H1 (cell line): ENCODE data around the gene SYN1. TPM values are rescaled to one million over a fixed set of nuclear protein-coding genes. Genes with fewer than 3 reads are reported as not detected.

Experiments
- CTCF ChIA-PET: fragments of 300-600 bp; sonication (Branson Sonifier 250); formaldehyde crosslinking; loops from one replicate; lab custom pipeline; 2021; ENCODE audit not compliant: partially characterized antibody; lab: Charles Lee
- POLR2A ChIA-PET: fragments of 300-600 bp; sonication (Branson Sonifier 250); formaldehyde crosslinking; loops from one replicate; lab custom pipeline; 2021; ENCODE audit warnings: inconsistent platforms; ENCODE audit not compliant: partially characterized antibody; lab: Charles Lee
- DNase-seq, 2 experiments: peaks; one replicate each; pipeline versions ENCODE4 v3.0.0 to v3.0.0-alpha.2; 2010 to 2022; ENCODE audit warnings: low spot score in 2 of 2, low read depth in 1 of 2, mixed read lengths in 1 of 2
- FAIRE-seq: peaks from 2 replicates; lab custom pipeline; 2011; peaks lifted over from hg19 to GRCh38; lab: Jason Lieb, UNC
- H2AFZ ChIP-seq: 2 replicates; pipeline ENCODE4 v1.8.1; 2012; ENCODE audit warnings: low read length, inconsistent platforms
- H2AK5ac ChIP-seq: 2 replicates; pipeline ENCODE4 v1.6.1; 2013; ENCODE audit warnings: low read depth, low read length
- H2BK120ac ChIP-seq: replicated peaks from 2 replicates; pipeline ENCODE3; 2013; ENCODE audit warnings: low read depth, low read length, inconsistent platforms
- H2BK12ac ChIP-seq: 2 replicates; pipeline ENCODE4 v1.6.1; 2013; ENCODE audit warnings: low read depth, low read length
- H2BK15ac ChIP-seq: 2 replicates; pipeline ENCODE4 v1.6.1; 2013; ENCODE audit warnings: low read length
- H2BK20ac ChIP-seq: 2 replicates; pipeline ENCODE4 v1.6.1; 2013; ENCODE audit warnings: low read length
- H2BK5ac ChIP-seq: 2 replicates; pipeline ENCODE4 v1.6.1; 2013; ENCODE audit warnings: low read depth, low read length
- H3K14ac ChIP-seq: 2 replicates; pipeline ENCODE4 v1.6.1; 2013; ENCODE audit warnings: inconsistent platforms; ENCODE audit not compliant: insufficient read length
- H3K18ac ChIP-seq: 2 replicates; pipeline ENCODE4 v1.6.1; 2013; ENCODE audit warnings: low read length; ENCODE audit errors: extremely low read depth
- H3K23ac ChIP-seq: 2 replicates; pipeline ENCODE4 v1.6.1; 2013; ENCODE audit warnings: inconsistent platforms; ENCODE audit not compliant: insufficient read length
- H3K23me2 ChIP-seq: 2 replicates; pipeline ENCODE4 v1.6.1; 2013; ENCODE audit warnings: low read depth, low read length
- H3K27ac ChIP-seq: 2 replicates; pipeline ENCODE4 v1.6.1; 2011; ENCODE audit warnings: low read depth, low read length, inconsistent platforms
- H3K27me3 ChIP-seq, 4 experiments: replicated peaks in 1 of 4; 1 replicate in 1 of 4; 2 replicates in 3 of 4; pipeline versions ENCODE4 v1.6.1 to v1.8.1; 2011 to 2013; ENCODE audit warnings: low read length in 3 of 4, mild to moderate bottlenecking in 3 of 4, inconsistent platforms in 2 of 4, mixed read lengths in 2 of 4, moderate library complexity in 1 of 4; ENCODE audit not compliant: control insufficient read depth in 3 of 4, insufficient read depth in 3 of 4; ENCODE audit errors: extremely low read depth in 1 of 4
- H3K36me3 ChIP-seq, 4 experiments: 2 replicates each; pipeline versions ENCODE4 v1.6.1 to v1.8.1; 2011 to 2013; ENCODE audit warnings: mild to moderate bottlenecking in 4 of 4, low read length in 3 of 4, moderate library complexity in 2 of 4, control low read depth in 1 of 4, inconsistent platforms in 1 of 4; ENCODE audit not compliant: insufficient read depth in 4 of 4, control insufficient read depth in 2 of 4
- H3K4ac ChIP-seq: replicated peaks from 2 replicates; pipeline ENCODE3; 2013; ENCODE audit warnings: low read length, low read depth, mixed read lengths, inconsistent platforms; ENCODE audit not compliant: insufficient read length
- H3K4me1 ChIP-seq, 4 experiments: replicated peaks in 1 of 4; 1 replicate in 1 of 4; 2 replicates in 3 of 4; pipeline versions ENCODE4 v1.6.1 to v1.8.1; 2011 to 2013; ENCODE audit warnings: low read length in 3 of 4, inconsistent platforms in 2 of 4, mixed read lengths in 1 of 4; ENCODE audit not compliant: insufficient read depth in 4 of 4, control insufficient read depth in 3 of 4
- H3K4me2 ChIP-seq, 2 experiments: 2 replicates each; pipeline versions ENCODE4 v1.6.1 to v1.8.1; 2011 to 2013; ENCODE audit warnings: low read depth in 2 of 2, low read length in 2 of 2, control low read depth in 1 of 2, inconsistent platforms in 1 of 2, mild to moderate bottlenecking in 1 of 2; ENCODE audit not compliant: insufficient read depth in 1 of 2
- H3K4me3 ChIP-seq, 4 experiments: fragments of 200-600, 300-600 bp in 1 of 4; sonication (generic), shearing (Covaris generic), sonication (Bioruptor Twin) in 1 of 4; 2 replicates each; pipeline versions ENCODE4 v1.5.1 to v1.8.1; 2011 to 2016; ENCODE audit warnings: low read length in 4 of 4, low read depth in 3 of 4, control low read depth in 2 of 4, inconsistent platforms in 2 of 4, mild to moderate bottlenecking in 2 of 4, mixed read lengths in 1 of 4, moderate library complexity in 1 of 4; ENCODE audit not compliant: insufficient read depth in 2 of 4; ENCODE audit errors: extremely low read depth in 1 of 4
- H3K56ac ChIP-seq: replicated peaks from 2 replicates; pipeline ENCODE3; 2013; ENCODE audit warnings: low read depth, mild to moderate bottlenecking, mixed read lengths, low read length, inconsistent platforms; ENCODE audit not compliant: insufficient read length
- H3K79me1 ChIP-seq: 2 replicates; pipeline ENCODE4 v1.6.1; 2013; ENCODE audit warnings: low read depth, low read length, control low read depth
- H3K79me2 ChIP-seq, 2 experiments: 2 replicates each; pipeline versions ENCODE4 v1.6.1 to v1.8.1; 2012 to 2013; ENCODE audit warnings: low read length in 2 of 2, mild to moderate bottlenecking in 2 of 2, inconsistent platforms in 1 of 2; ENCODE audit not compliant: insufficient read depth in 2 of 2, control insufficient read depth in 1 of 2
- H3K9ac ChIP-seq, 4 experiments: replicated peaks in 1 of 4; 1 replicate in 1 of 4; 2 replicates in 3 of 4; pipeline versions ENCODE4 v1.6.1 to v1.8.1; 2011 to 2013; ENCODE audit warnings: low read depth in 3 of 4, low read length in 3 of 4, control low read depth in 2 of 4, mild to moderate bottlenecking in 2 of 4, moderate library complexity in 2 of 4, inconsistent platforms in 1 of 4; ENCODE audit errors: extremely low read depth in 1 of 4
- H3K9me3 ChIP-seq, 2 experiments: 2 replicates each; pipeline versions ENCODE4 v1.6.1 to v1.8.1; 2012 to 2013; ENCODE audit warnings: mild to moderate bottlenecking in 2 of 2, moderate library complexity in 2 of 2, control low read depth in 1 of 2, inconsistent platforms in 1 of 2, low read depth in 1 of 2, low read length in 1 of 2, mixed read lengths in 1 of 2; ENCODE audit not compliant: insufficient read depth in 2 of 2
- H4K20me1 ChIP-seq, 2 experiments: replicated peaks in 1 of 2; 2 replicates each; pipeline versions ENCODE3 to v1.8.1; 2011 to 2013; ENCODE audit warnings: inconsistent platforms in 2 of 2, low read length in 2 of 2, mild to moderate bottlenecking in 1 of 2; ENCODE audit not compliant: insufficient read depth in 2 of 2, control insufficient read depth in 1 of 2
- H4K5ac ChIP-seq: 2 replicates; pipeline ENCODE4 v1.6.1; 2013; ENCODE audit warnings: low read length, low read depth, mixed read lengths, inconsistent platforms; ENCODE audit not compliant: insufficient read length
- H4K8ac ChIP-seq: 2 replicates; pipeline ENCODE4 v1.8.0; 2013; ENCODE audit warnings: mild to moderate bottlenecking, moderate library complexity, low read length, inconsistent platforms; ENCODE audit not compliant: insufficient read depth; ENCODE audit errors: extremely low read depth
- H4K91ac ChIP-seq: replicated peaks from 2 replicates; pipeline ENCODE3; 2013; ENCODE audit warnings: low read length, mixed read lengths, inconsistent platforms; ENCODE audit not compliant: insufficient read length
- HDAC6 ChIP-seq: IDR thresholded peaks from one replicate; pipeline ENCODE4 v1.7.1; 2012; ENCODE audit warnings: low read depth, mild to moderate bottlenecking, inconsistent platforms, low read length, moderate library complexity
- JUND ChIP-seq: IDR thresholded peaks from 2 replicates; pipeline ENCODE4 v1.6.1; 2011; ENCODE audit warnings: mild to moderate bottlenecking, improper control_type of control experiment, low read length
- KDM1A ChIP-seq: fragments of 200-600, 300-600 bp; sonication (generic); IDR thresholded peaks from 2 replicates; pipeline ENCODE4 v1.7.1; 2016; ENCODE audit warnings: mild to moderate bottlenecking, low read length, borderline replicate concordance
- KDM5A ChIP-seq: fragments of 200-600 bp; IDR thresholded peaks from 2 replicates; pipeline ENCODE4 v1.7.1; 2012; ENCODE audit warnings: mild to moderate bottlenecking, low read length, inconsistent platforms, mixed read lengths
- MAFK ChIP-seq: IDR thresholded peaks from 2 replicates; pipeline ENCODE4 v1.6.1; 2012; ENCODE audit warnings: low read depth, mild to moderate bottlenecking, improper control_type of control experiment, low read length
- NANOG ChIP-seq: IDR thresholded peaks from 2 replicates; pipeline ENCODE4 v1.6.1; 2011; ENCODE audit warnings: low read length, low read depth, mild to moderate bottlenecking, inconsistent platforms; ENCODE audit not compliant: insufficient read depth, poor library complexity, severe bottlenecking
- POLR2AphosphoS5 ChIP-seq: IDR thresholded peaks from 2 replicates; pipeline ENCODE4 v1.6.1; 2011; ENCODE audit warnings: low read depth, low read length
- SP4 ChIP-seq: IDR thresholded peaks from 2 replicates; pipeline ENCODE4 v1.6.1; 2012; ENCODE audit warnings: low read length, inconsistent platforms
- TEAD4 ChIP-seq: IDR thresholded peaks from 2 replicates; pipeline ENCODE4 v1.6.1; 2012; ENCODE audit warnings: low read depth, low read length, inconsistent platforms, mixed read lengths
- WGBS, 2 experiments: shearing (Covaris generic) in 1 of 2; methylation state at CpG; one replicate each; pipeline versions ENCODE4 v1.1.6 to v1.1.7; 2013 to 2015; ENCODE audit warnings: low lambda C conversion rate in 2 of 2, mixed read lengths in 2 of 2, inconsistent platforms in 1 of 2, low coverage in 1 of 2, missing lambda C conversion rate in 1 of 2; ENCODE audit not compliant: insufficient replicate concordance in 2 of 2, insufficient coverage in 1 of 2, insufficient read length in 1 of 2; ENCODE audit errors: extremely low coverage in 1 of 2, missing lambda C conversion rate in 1 of 2; 5-methylcytosine and 5-hydroxymethylcytosine counted together
- polyA plus RNA-seq, 7 experiments: library from polyadenylated mRNA; depleted of rRNA in 3 of 7; stranded (reverse) in 5 of 7; unstranded in 2 of 7; fragments of >200 nt in 5 of 7; fragments of 200-250 nt in 2 of 7; gene quantifications; 1 replicate in 5 of 7; 2 replicates in 1 of 7; 4 replicates in 1 of 7; pipeline versions ENCODE4 v1.2.1 to v1.2.3, GENCODE V29; 2011 to 2013; ENCODE audit warnings: missing spikeins in 2 of 7, mixed read lengths in 2 of 7
- total RNA-seq: library from RNA; stranded (reverse); fragmentation: NEBNext Ultra II Directional; extraction: Animal tissue kit (Norgen Biotek cat#: 25700); gene quantifications from 2 replicates; pipeline ENCODE4 v1.2.1, GENCODE V29; 2021
- TF ChIP-seq, protein P1 (sequence below): IDR thresholded peaks from 2 replicates; pipeline ENCODE4 v1.6.1; 2012; ENCODE audit warnings: inconsistent platforms
- TF ChIP-seq, protein P2 (sequence below): IDR thresholded peaks from 2 replicates; pipeline ENCODE4 v1.6.1; 2011; ENCODE audit warnings: low read depth, mild to moderate bottlenecking, low read length; ENCODE audit not compliant: insufficient read depth
- TF ChIP-seq, protein P3 (sequence below): IDR thresholded peaks from 2 replicates; pipeline ENCODE4 v1.6.1; 2012; ENCODE audit warnings: inconsistent platforms

SYN1 gene
- total and polyA plus RNA-seq, 2 of the 8 experiments (the other 6 are each of a cell fraction or from before 2014, with no cell fraction given) = 2.1 to 14.1 TPM

DNA sequence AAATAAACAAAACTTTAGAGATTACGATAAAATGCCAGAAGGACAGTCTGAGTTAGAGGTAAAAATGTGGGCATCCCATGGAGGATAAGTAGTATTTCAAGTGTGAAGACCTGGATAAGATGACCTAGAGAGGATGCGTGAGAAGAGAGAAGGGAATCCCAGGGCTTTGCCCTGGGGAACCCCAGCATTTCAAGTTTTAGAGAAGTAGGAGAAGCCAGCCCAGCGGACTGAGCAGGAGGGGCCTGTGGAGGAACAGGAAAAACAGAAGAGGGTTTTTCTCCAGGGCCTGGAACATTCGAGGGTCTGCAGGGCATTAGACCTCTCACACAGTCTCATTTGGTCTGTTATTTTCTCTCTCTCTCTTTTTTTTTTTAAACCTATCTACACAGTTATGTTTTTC, 13.0 kb upstream of the SYN1 start:
- no peak overlapping the region for H2BK5ac ChIP-seq
- no peak overlapping the region for H3K4me2 ChIP-seq
- no peak overlapping the region for H3K4me3 ChIP-seq
- no peak overlapping the region for H3K23ac ChIP-seq
- DNase-seq (no peak), FAIRE-seq (no peak)
- no peak overlapping the region for H4K8ac ChIP-seq
- WGBS, 2 experiments = 76% methylated on average over 4 of the region's 4 CpGs; no CpG with 5 or more reads in 1 of the 2 experiments
- no peak overlapping the region for H3K14ac ChIP-seq
- H3K27me3 ChIP-seq = no peaks in the 10 kb centered on the region
- H3K23me2 ChIP-seq = no peaks in the 10 kb centered on the region; the same call in 1 of the 2 replicates
- no peak overlapping the region for H2BK15ac ChIP-seq
- H3K36me3 ChIP-seq = peaks cover 0 to 10% (median 3%) of the 10 kb centered on the region in 4 experiments; a peak in 4 of 8 replicates
- H4K5ac ChIP-seq = no peak overlapping the region
- no peak overlapping the region for H3K4ac ChIP-seq
- H3K18ac ChIP-seq = no peak overlapping the region
- H2BK20ac ChIP-seq = no peak overlapping the region
- H3K9me3 ChIP-seq = no peaks in the 10 kb centered on the region
- peaks cover 0 to 3% (median 0%) of the 10 kb centered on the region in 4 experiments; a peak in 3 of 7 replicates for H3K4me1 ChIP-seq
- CTCF ChIA-PET = no interaction called here
- no peak overlapping the region for H3K9ac ChIP-seq
- no peak overlapping the region for H2AFZ ChIP-seq
- no peak overlapping the region for H2AK5ac ChIP-seq
- no peak overlapping the region for H3K56ac ChIP-seq
- POLR2A ChIA-PET = no interaction called here
- H3K27ac ChIP-seq = no peak overlapping the region
- no peak overlapping the region for H2BK12ac ChIP-seq
- no peaks in the 10 kb centered on the region for H3K79me2 ChIP-seq
- H2BK120ac ChIP-seq = no peak overlapping the region
- H4K20me1 ChIP-seq = no peaks in the 10 kb centered on the region
- H3K79me1 ChIP-seq = no peaks in the 10 kb centered on the region
- no peak overlapping the region for H4K91ac ChIP-seq
- TF ChIP-seq MAFK (no peak), SP4 (no peak), KDM5A (no peak), JUND (no peak), KDM1A (no peak), POLR2AphosphoS5 (no peak), TEAD4 (no peak), NANOG (no peak), HDAC6 (no peak)
- TF ChIP-seq, protein P1, sequence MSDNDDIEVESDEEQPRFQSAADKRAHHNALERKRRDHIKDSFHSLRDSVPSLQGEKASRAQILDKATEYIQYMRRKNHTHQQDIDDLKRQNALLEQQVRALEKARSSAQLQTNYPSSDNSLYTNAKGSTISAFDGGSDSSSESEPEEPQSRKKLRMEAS = no peak
- TF ChIP-seq, protein P2, sequence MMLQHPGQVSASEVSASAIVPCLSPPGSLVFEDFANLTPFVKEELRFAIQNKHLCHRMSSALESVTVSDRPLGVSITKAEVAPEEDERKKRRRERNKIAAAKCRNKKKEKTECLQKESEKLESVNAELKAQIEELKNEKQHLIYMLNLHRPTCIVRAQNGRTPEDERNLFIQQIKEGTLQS = no peak
- TF ChIP-seq, protein P3, sequence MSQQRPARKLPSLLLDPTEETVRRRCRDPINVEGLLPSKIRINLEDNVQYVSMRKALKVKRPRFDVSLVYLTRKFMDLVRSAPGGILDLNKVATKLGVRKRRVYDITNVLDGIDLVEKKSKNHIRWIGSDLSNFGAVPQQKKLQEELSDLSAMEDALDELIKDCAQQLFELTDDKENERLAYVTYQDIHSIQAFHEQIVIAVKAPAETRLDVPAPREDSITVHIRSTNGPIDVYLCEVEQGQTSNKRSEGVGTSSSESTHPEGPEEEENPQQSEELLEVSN = no peak
